ENCODE data around the gene PRSS33.

PRSS33 gene

GRCh38 chr16:2776500-2777139, 10.7 kb downstream of the PRSS33 start:
- Histone ChIP-seq H3K36me3 (ENCODE audit: insufficient read depth, low read length) (peaks cover 5% of the 10 kb centered on the region; the same call in 1 of the 2 replicates), H3K4me2 (ENCODE audit: low read depth, low read length, poor library complexity, severe bottlenecking) (peak overlapping the region; percentile 90), H2AFZ (ENCODE audit: low read length) (no peak overlapping the region), H3K9me2 (replicated peaks; ENCODE audit: low read depth, low read length) (no peaks in the 10 kb centered on the region), H3K79me2 (ENCODE audit: insufficient read depth, low read length) (peaks cover 28% of the 10 kb centered on the region), H3K9ac (ENCODE audit: low read depth, low read length, poor library complexity, severe bottlenecking) (peak overlapping the region; percentile 73), H3K4me3 (ENCODE audit: low read length, poor library complexity, severe bottlenecking) (peak overlapping the region; percentile 84), H3K27me3 (ENCODE audit: insufficient read depth, low read length, poor library complexity, severe bottlenecking) (no peaks in the 10 kb centered on the region), H3K9me3 (ENCODE audit: insufficient read depth, low read depth, low read length) (no peaks in the 10 kb centered on the region), H3K4me1 (ENCODE audit: insufficient read depth, low read length, poor library complexity, severe bottlenecking) (peaks cover 10% of the 10 kb centered on the region), H4K20me1 (ENCODE audit: insufficient read depth, low read length, poor library complexity, severe bottlenecking) (no peaks in the 10 kb centered on the region), H3F3A (ENCODE audit: low read depth) (no peaks in the 10 kb centered on the region)
- TF ChIP-seq CTCF (conservative IDR thresholded peaks at IDR 0.05; ENCODE audit: low read length) (no peak), EZH2phosphoT487 (IDR thresholded peaks at IDR 0.05; ENCODE audit: borderline replicate concordance) (no peak)

- no peak overlapping the region for H2AFZ ChIP-seq (ENCODE audit: low read length)
- peaks cover 12% of the 10 kb centered on the region; the same call in 1 of the 2 replicates for H3K36me3 ChIP-seq (ENCODE audit: insufficient read depth, low read length)
- peak overlapping the region; percentile 73 for H3K9ac ChIP-seq (ENCODE audit: low read depth, low read length, poor library complexity, severe bottlenecking)
- TF ChIP-seq EZH2phosphoT487 (IDR thresholded peaks at IDR 0.05; ENCODE audit: borderline replicate concordance), result no peak
- no peak for TF ChIP-seq CTCF (conservative IDR thresholded peaks at IDR 0.05; ENCODE audit: low read length)
- H3K79me2 ChIP-seq (ENCODE audit: insufficient read depth, low read length), result peaks cover 28% of the 10 kb centered on the region
- peak overlapping the region; percentile 84 for H3K4me3 ChIP-seq (ENCODE audit: low read length, poor library complexity, severe bottlenecking)
- no peaks in the 10 kb centered on the region for H3K9me2 ChIP-seq (replicated peaks; ENCODE audit: low read depth, low read length)
- no peaks in the 10 kb centered on the region for H3F3A ChIP-seq (ENCODE audit: low read depth)
- H3K9me3 ChIP-seq (ENCODE audit: insufficient read depth, low read depth, low read length), result no peaks in the 10 kb centered on the region
- peaks cover 10% of the 10 kb centered on the region for H3K4me1 ChIP-seq (ENCODE audit: insufficient read depth, low read length, poor library complexity, severe bottlenecking)
- H3K27me3 ChIP-seq (ENCODE audit: insufficient read depth, low read length, poor library complexity, severe bottlenecking), result no peaks in the 10 kb centered on the region
- peaks cover under 1% of the 10 kb centered on the region for H4K20me1 ChIP-seq (ENCODE audit: insufficient read depth, low read length, poor library complexity, severe bottlenecking)
- peak overlapping the region; percentile 90 for H3K4me2 ChIP-seq (ENCODE audit: low read depth, low read length, poor library complexity, severe bottlenecking)
Measured at GRCh38 chr16:2775765-2776499, 11.4 kb downstream of the PRSS33 start.

- H3K4me2 ChIP-seq (ENCODE audit: low read depth, low read length, poor library complexity, severe bottlenecking), result peak overlapping the region; percentile 90
- no peaks in the 10 kb centered on the region for H3K9me2 ChIP-seq (replicated peaks; ENCODE audit: low read depth, low read length)
- no peaks in the 10 kb centered on the region for H3K9me3 ChIP-seq (ENCODE audit: insufficient read depth, low read depth, low read length)
- no peaks in the 10 kb centered on the region for H3F3A ChIP-seq (ENCODE audit: low read depth)
- peaks cover 28% of the 10 kb centered on the region for H3K79me2 ChIP-seq (ENCODE audit: insufficient read depth, low read length)
- H3K4me3 ChIP-seq (ENCODE audit: low read length, poor library complexity, severe bottlenecking), result no peak overlapping the region
- no peak overlapping the region for H2AFZ ChIP-seq (ENCODE audit: low read length)
- peaks cover 19% of the 10 kb centered on the region; the same call in 1 of the 2 replicates for H3K36me3 ChIP-seq (ENCODE audit: insufficient read depth, low read length)
- peaks cover 3% of the 10 kb centered on the region for H4K20me1 ChIP-seq (ENCODE audit: insufficient read depth, low read length, poor library complexity, severe bottlenecking)
- peak overlapping the region; percentile 73 for H3K9ac ChIP-seq (ENCODE audit: low read depth, low read length, poor library complexity, severe bottlenecking)
- peaks cover 10% of the 10 kb centered on the region for H3K4me1 ChIP-seq (ENCODE audit: insufficient read depth, low read length, poor library complexity, severe bottlenecking)
- no peaks in the 10 kb centered on the region for H3K27me3 ChIP-seq (ENCODE audit: insufficient read depth, low read length, poor library complexity, severe bottlenecking)
- TF ChIP-seq EZH2phosphoT487 (IDR thresholded peaks at IDR 0.05; ENCODE audit: borderline replicate concordance) (no peak), CTCF (conservative IDR thresholded peaks at IDR 0.05; ENCODE audit: low read length) (no peak)
Measured at GRCh38 chr16:2775131-2775716, 12.1 kb downstream of the PRSS33 start.

All from Loucy (cell line).